ENCODE data around the gene BPIFB6. TPM values are rescaled to one million over a fixed set of nuclear protein-coding genes. Genes with fewer than 3 reads are reported as not detected.

Gene BPIFB6
- total and polyA plus RNA-seq, 3 donors from 2014 or later, result 0.24 TPM; not detected in 2

DNA sequence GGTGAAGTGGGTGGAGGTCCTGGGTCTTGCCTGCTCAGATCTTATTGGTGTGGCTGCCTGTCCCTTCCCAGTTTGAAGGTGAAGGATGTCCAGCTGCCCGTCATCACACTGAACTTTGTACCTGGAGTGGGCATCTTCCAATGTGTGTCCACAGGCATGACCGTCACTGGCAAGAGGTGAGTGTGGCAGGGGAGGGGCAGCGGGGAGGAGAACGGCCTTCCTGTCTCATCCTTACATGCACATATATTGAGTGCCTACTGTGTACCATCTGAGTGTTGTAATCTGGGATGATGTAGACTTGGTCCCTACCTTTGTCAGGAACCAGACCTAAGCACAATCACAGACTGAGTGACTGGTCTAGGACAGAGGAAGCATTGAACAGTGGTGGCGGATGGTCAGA, 2.7 kb downstream of the BPIFB6 start:
- H3K4me1 ChIP-seq, result peaks cover 6% of the 10 kb centered on the region
- no peaks in the 10 kb centered on the region for H3K36me3 ChIP-seq (ENCODE audit: low read depth, missing control alignments)
- no peaks in the 10 kb centered on the region for H3K9me3 ChIP-seq
- WGBS, 2 donors, result 72 to 76% methylated on average over 5 of the region's 5 CpGs
- H3K27me3 ChIP-seq, result no peaks in the 10 kb centered on the region
- TF ChIP-seq, protein P1, sequence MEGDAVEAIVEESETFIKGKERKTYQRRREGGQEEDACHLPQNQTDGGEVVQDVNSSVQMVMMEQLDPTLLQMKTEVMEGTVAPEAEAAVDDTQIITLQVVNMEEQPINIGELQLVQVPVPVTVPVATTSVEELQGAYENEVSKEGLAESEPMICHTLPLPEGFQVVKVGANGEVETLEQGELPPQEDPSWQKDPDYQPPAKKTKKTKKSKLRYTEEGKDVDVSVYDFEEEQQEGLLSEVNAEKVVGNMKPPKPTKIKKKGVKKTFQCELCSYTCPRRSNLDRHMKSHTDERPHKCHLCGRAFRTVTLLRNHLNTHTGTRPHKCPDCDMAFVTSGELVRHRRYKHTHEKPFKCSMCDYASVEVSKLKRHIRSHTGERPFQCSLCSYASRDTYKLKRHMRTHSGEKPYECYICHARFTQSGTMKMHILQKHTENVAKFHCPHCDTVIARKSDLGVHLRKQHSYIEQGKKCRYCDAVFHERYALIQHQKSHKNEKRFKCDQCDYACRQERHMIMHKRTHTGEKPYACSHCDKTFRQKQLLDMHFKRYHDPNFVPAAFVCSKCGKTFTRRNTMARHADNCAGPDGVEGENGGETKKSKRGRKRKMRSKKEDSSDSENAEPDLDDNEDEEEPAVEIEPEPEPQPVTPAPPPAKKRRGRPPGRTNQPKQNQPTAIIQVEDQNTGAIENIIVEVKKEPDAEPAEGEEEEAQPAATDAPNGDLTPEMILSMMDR (IDR thresholded peaks at IDR 0.05), result no peak
- no peak for TF ChIP-seq POLR2A (IDR thresholded peaks at IDR 0.05)
- no peak overlapping the region for H3K4me3 ChIP-seq
- no peak for DNase-seq
- H3K27ac ChIP-seq, result no peak overlapping the region
- intact Hi-C loops (cut with DNase I; ENCODE audit: low total_unique reads), result no loop called here

DNA sequence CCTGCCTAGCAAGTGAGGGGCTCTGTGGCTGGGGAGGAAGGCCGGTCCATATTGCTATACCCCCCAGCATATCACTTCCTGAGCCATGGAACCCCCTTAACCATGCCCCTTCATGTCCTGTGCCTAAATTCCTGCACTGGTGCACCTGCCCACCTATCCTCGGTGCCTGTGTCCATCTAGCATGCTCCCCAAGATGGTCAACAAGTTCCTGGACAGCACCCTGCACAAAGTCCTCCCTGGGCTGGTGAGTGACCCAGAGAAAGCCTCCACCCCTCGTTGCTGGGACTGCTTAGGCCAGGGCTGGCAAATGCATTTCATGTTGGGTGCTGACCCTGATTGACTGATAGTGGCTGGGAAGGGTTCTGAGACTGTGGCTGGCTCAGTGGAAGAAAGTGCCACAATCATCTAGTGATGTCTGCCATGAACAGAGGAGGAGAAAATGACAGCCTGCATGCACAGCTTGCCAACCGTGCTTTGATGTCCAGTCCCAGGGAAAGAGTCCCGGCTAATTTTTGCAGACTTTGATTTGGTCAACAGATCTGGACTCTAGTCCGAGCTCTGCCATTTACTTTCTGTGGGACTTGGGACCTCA, 3.5 kb downstream of the BPIFB6 start:
- Histone ChIP-seq H3K4me3 (no peak overlapping the region), H3K27me3 (no peaks in the 10 kb centered on the region), H3K27ac (no peak overlapping the region), H3K9me3 (no peaks in the 10 kb centered on the region), H3K36me3 (ENCODE audit: low read depth, missing control alignments) (no peaks in the 10 kb centered on the region), H3K4me1 (peaks cover 6% of the 10 kb centered on the region)
- intact Hi-C loops (cut with DNase I; ENCODE audit: low total_unique reads), result no loop called here
- no peak for TF ChIP-seq POLR2A (IDR thresholded peaks at IDR 0.05)
- TF ChIP-seq, protein P1 (IDR thresholded peaks at IDR 0.05), result no peak
- DNase-seq, result no peak
- WGBS, 2 donors, result 86 to 87% methylated on average over 6 of the region's 6 CpGs

DNA sequence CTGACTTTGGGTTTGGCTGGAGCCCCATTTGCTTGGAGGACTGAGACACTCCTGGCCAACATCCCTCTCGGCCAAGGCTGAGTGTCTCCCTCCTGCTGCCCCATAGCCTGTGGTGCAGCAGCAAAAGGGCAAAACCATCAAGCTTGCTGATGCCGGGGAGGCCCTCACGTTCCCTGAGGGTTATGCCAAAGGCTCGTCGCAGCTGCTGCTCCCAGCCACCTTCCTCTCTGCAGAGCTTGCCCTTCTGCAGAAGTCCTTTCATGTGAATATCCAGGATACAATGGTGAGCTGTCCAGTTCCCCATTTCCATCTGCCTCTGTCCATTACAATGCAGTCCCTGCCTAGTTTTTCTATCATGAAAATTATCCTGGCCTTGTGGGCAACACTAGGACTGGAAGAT, 6.0 kb downstream of the BPIFB6 start:
- Histone ChIP-seq H3K4me3 (no peak overlapping the region), H3K9me3 (no peaks in the 10 kb centered on the region), H3K36me3 (ENCODE audit: low read depth, missing control alignments) (no peaks in the 10 kb centered on the region), H3K4me1 (peaks cover 6% of the 10 kb centered on the region), H3K27ac (no peak overlapping the region), H3K27me3 (no peaks in the 10 kb centered on the region)
- 71 to 79% methylated on average over 5 of the region's 5 CpGs for WGBS, 2 donors
- DNase-seq, result no peak
- intact Hi-C loops (cut with DNase I; ENCODE audit: low total_unique reads), result no loop called here
- TF ChIP-seq POLR2A (IDR thresholded peaks at IDR 0.05), result no peak
- TF ChIP-seq, protein P1 (IDR thresholded peaks at IDR 0.05), result no peak

DNA sequence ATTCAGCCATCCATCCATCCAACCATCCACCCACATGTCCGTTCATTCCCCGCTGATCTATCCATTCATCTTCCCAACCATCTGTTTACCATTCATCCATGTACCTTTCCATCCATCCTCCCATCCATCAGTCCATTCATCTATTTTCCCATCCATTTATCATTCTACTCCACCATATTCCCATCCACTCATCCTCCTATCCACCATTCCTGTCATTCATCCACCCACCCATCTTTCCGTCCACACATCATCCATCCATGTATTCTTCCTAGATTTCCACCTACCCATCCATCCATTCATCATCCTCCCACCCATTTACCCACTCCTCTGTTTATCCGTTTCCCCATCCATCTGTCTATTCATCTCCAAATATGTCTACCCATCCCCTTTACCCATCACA, 6.8 kb downstream of the BPIFB6 start:
- intact Hi-C loops (cut with DNase I; ENCODE audit: low total_unique reads), result no loop called here
- DNase-seq, result no peak
- Histone ChIP-seq H3K4me3 (no peak overlapping the region), H3K9me3 (no peaks in the 10 kb centered on the region), H3K36me3 (ENCODE audit: low read depth, missing control alignments) (no peaks in the 10 kb centered on the region), H3K4me1 (peaks cover 6% of the 10 kb centered on the region), H3K27me3 (no peaks in the 10 kb centered on the region), H3K27ac (no peak overlapping the region)
- WGBS, 2 donors, result 88 to 89% methylated on average over 4 of the region's 4 CpGs
- TF ChIP-seq POLR2A (IDR thresholded peaks at IDR 0.05), result no peak
- TF ChIP-seq, protein P1 (IDR thresholded peaks at IDR 0.05), result no peak

DNA sequence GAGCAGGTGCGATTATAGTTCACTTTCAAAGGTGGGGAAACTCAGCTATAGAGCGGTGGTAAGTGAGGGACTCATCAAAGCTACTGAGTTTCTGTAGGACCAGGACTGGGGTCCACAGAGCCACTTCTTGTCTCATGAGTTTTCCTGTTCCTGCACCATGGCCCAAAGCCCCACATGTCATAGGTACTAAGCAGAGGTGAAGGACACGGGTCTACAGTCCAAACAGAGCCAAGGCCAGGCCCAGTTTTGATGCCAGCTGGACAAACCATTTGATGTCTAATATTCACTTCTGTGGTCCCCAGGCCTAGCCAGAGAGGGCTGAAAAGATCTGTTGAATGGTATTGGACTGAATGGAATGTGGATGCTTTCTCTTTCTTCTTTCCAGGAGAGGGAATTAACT, 11.0 kb downstream of the BPIFB6 start:
- H3K27me3 ChIP-seq, result no peaks in the 10 kb centered on the region
- no peaks in the 10 kb centered on the region for H3K9me3 ChIP-seq
- WGBS, 2 donors, result 83 to 95% methylated on average over 3 of the region's 3 CpGs
- no peak for DNase-seq
- H3K36me3 ChIP-seq (ENCODE audit: low read depth, missing control alignments), result no peaks in the 10 kb centered on the region
- no peak for TF ChIP-seq POLR2A (IDR thresholded peaks at IDR 0.05)
- TF ChIP-seq, protein P1 (IDR thresholded peaks at IDR 0.05), result no peak
- peaks cover 6% of the 10 kb centered on the region for H3K4me1 ChIP-seq
- intact Hi-C loops (cut with DNase I; ENCODE audit: low total_unique reads), result no loop called here
- H3K27ac ChIP-seq, result no peak overlapping the region
- H3K4me3 ChIP-seq, result no peak overlapping the region
